GM10266 (cell line): ENCODE data around the gene ZNF804B.

Experiments used
- DNase-seq: peaks from one replicate; pipeline ENCODE4 v3.0.0; 2012; ENCODE audit errors: extremely low spot score
- TF ChIP-seq, protein P1 (sequence below): IDR thresholded peaks from 2 replicates; pipeline ENCODE4 v1.5.1; 2012; ENCODE audit warnings: mild to moderate bottlenecking, low read depth; ENCODE audit not compliant: control insufficient read depth, insufficient read depth; ENCODE audit errors: missing control alignments

ZNF804B gene

DNA sequence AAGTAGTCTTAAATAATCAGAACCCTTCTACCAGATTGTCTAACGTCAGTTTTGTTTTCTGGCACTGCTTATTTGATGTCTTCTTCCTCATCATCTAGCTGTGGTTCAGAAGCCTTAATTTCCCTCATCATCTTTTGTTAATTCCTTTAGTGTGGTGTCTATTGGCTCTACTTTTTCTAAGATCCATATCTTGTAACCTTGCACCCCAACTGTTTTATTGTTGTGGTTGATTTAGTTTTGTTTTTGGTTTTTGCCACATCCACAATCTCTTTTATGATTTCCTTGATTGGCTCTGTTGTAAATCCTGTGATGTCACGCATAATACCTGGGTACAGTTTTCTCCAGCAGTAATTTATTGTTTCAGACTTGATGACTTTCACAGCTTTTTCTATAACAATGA, 499.6 kb downstream of the ZNF804B start:
- TF ChIP-seq, protein P1, sequence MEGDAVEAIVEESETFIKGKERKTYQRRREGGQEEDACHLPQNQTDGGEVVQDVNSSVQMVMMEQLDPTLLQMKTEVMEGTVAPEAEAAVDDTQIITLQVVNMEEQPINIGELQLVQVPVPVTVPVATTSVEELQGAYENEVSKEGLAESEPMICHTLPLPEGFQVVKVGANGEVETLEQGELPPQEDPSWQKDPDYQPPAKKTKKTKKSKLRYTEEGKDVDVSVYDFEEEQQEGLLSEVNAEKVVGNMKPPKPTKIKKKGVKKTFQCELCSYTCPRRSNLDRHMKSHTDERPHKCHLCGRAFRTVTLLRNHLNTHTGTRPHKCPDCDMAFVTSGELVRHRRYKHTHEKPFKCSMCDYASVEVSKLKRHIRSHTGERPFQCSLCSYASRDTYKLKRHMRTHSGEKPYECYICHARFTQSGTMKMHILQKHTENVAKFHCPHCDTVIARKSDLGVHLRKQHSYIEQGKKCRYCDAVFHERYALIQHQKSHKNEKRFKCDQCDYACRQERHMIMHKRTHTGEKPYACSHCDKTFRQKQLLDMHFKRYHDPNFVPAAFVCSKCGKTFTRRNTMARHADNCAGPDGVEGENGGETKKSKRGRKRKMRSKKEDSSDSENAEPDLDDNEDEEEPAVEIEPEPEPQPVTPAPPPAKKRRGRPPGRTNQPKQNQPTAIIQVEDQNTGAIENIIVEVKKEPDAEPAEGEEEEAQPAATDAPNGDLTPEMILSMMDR: no peak
- DNase-seq: no peak

DNA sequence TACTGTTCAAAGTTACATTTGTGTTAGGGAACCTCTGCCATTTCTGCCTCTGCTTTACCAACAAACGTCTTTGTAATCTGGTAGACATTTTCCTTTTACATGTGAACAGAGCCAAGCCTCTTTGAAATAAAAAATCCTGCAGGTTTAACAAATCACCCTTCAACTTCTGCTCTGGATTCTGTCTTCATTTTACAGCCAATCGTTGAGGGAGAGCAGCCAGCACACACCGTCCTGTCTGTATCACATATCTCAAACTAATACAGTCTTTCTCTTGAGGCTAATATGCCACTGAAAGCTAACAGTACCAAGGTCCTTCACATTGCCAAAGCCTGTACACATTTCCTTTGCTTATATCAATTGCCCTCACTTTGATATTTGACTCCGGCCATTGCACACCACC, 504.6 kb downstream of the ZNF804B start:
- TF ChIP-seq, protein P1: no peak
- DNase-seq: no peak

DNA sequence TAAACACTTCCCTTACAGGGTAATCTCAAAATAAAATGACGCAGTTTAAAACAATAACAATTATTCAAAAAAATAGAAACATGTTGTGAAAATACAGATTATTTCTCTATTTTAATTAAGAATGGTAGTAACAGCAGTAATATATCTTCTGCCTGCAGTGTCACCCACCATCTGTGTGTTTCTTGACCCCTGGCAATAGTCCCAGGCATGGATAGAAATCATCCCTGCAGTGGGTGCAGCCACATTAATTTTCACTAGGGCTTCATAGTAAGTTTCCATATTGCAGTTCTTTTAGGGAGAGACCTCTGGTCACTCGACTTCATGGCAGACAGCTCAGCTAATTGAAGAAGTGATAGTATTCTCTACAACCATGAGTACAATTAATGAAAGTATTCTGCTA, 506.1 kb downstream of the ZNF804B start:
- TF ChIP-seq, protein P1: no peak
- DNase-seq: no peak

DNA sequence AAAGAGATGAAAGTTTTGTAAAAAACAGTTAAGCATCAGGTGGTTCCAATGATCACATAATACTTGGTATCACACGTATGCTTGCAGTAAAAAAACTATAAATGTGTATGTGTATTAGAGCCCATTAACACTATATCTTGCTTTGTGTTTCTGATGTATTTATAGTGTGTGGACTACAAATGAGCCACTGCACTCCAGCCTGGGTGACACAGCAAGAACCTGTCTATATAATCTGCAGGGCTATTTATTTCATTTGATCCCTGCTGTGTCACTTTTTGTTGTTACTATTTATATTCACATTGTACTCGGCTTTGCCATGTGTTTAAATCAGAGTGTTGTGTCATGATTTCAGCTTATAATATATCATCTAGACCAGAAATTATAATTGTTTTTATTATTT, 523.8 kb downstream of the ZNF804B start:
- DNase-seq: no peak
- TF ChIP-seq, protein P1: no peak

DNA sequence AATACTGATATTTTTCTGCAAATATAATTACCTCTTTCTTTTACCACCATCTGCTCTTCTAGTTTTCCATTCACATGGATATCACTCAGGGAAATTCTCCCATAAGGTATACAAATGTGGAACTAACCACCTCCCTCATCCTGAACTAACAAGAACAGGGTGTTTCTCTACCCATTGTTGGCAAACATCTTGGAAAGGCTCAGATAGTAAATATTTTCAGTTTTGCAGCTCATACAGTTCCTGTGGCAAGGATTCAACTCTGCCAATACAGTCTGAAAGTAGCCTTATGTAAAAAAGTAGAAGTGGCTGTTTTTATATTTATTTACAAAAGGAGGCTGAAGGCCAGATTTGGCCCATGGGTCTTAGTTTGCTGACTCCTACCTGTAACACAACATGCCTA, 549.0 kb downstream of the ZNF804B start:
- TF ChIP-seq, protein P1: no peak
- DNase-seq: no peak

DNA sequence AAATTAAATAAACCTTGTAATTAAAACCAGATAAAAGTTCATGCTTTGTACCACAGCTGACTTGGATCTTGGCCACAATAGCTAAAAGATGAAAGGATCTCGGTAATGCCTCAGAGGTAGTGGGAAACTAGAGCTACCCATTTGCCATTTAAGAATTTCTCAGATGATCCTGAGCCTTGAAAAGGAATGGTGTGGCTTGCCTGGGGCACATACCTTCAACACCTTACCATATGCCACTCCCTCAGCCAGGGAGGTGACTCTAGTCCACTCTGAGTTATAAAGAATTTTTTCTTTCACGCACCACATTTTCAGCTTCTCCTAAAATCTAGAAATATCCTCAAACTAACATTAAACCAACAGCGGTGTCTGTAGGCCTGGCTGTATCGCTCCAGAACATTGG, 552.4 kb downstream of the ZNF804B start:
- TF ChIP-seq, protein P1: no peak
- no peak for DNase-seq

DNA sequence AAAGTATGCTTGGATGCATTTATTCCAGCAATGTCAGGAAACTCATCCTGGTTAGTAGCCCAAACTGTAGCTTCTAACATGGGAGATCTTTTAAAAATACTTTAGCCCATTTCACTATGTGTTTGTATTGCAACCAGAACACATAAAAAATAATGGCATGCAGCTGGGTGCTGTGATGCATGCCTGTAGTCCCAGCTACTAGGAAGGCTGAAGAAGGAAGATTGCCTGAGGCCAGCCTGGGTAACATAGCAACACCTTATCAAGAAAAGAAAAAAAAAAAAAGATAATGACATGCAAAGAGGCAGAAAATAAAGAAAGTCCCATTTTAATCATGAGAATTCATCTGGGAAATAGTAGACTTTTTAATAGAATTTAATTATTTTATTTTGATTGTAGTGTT, 553.1 kb downstream of the ZNF804B start:
- DNase-seq: no peak

More for the DNA sequence above, 553.1 kb downstream of the ZNF804B start:
- TF ChIP-seq, protein P1: no peak
